ENCODE data around the gene SPNS3. TPM values are rescaled to one million over a fixed set of nuclear protein-coding genes. Genes with fewer than 3 reads are reported as not detected.

SPNS3 gene
- total RNA-seq, 1 donor from 2014 or later = not detected

GRCh38 chr17:4514779-4515178 lies 81.0 kb downstream of the SPNS3 start:
- no peaks in the 10 kb centered on the region for H3K36me3 ChIP-seq (ENCODE audit: control insufficient read depth, insufficient read depth, low read length)
- no peak for TF ChIP-seq CTCF (IDR thresholded peaks at IDR 0.05; ENCODE audit: insufficient read depth, low read length, severe bottlenecking)
- FAIRE-seq (no peak), DNase-seq (ENCODE audit: low read depth) (no peak)
- peaks cover 2% of the 10 kb centered on the region for H3K27me3 ChIP-seq (ENCODE audit: control insufficient read depth, insufficient read depth, low read length)
- no peak overlapping the region for H3K4me3 ChIP-seq (ENCODE audit: low read depth, low read length)

- H3K4me3 ChIP-seq (ENCODE audit: low read depth, low read length) = no peak overlapping the region
- FAIRE-seq (no peak), DNase-seq (ENCODE audit: low read depth) (no peak)
- H3K27me3 ChIP-seq (ENCODE audit: control insufficient read depth, insufficient read depth, low read length) = no peaks in the 10 kb centered on the region
- TF ChIP-seq CTCF (IDR thresholded peaks at IDR 0.05; ENCODE audit: insufficient read depth, low read length, severe bottlenecking) = no peak
- no peaks in the 10 kb centered on the region for H3K36me3 ChIP-seq (ENCODE audit: control insufficient read depth, insufficient read depth, low read length)
Observed at GRCh38 chr17:4515501-4515900, 81.8 kb downstream of the SPNS3 start.

- no peak for TF ChIP-seq CTCF (IDR thresholded peaks at IDR 0.05; ENCODE audit: insufficient read depth, low read length, severe bottlenecking)
- FAIRE-seq (no peak), DNase-seq (ENCODE audit: low read depth) (no peak)
Observed at GRCh38 chr17:4516735-4517134, 83.0 kb downstream of the SPNS3 start.

GRCh38 chr17:4518901-4519300 lies 85.2 kb downstream of the SPNS3 start:
- DNase-seq (ENCODE audit: low read depth) = no peak
- no peak for FAIRE-seq
- Histone ChIP-seq H3K4me3 (ENCODE audit: low read depth, low read length) (no peak overlapping the region), H3K36me3 (ENCODE audit: control insufficient read depth, insufficient read depth, low read length) (no peaks in the 10 kb centered on the region), H3K27me3 (ENCODE audit: control insufficient read depth, insufficient read depth, low read length) (no peaks in the 10 kb centered on the region)
- TF ChIP-seq CTCF (IDR thresholded peaks at IDR 0.05; ENCODE audit: insufficient read depth, low read length, severe bottlenecking) = no peak

More at GRCh38 chr17:4516735-4517134, 83.0 kb downstream of the SPNS3 start:
- no peaks in the 10 kb centered on the region for H3K36me3 ChIP-seq (ENCODE audit: control insufficient read depth, insufficient read depth, low read length)
- H3K4me3 ChIP-seq (ENCODE audit: low read depth, low read length) = no peak overlapping the region
- no peaks in the 10 kb centered on the region for H3K27me3 ChIP-seq (ENCODE audit: control insufficient read depth, insufficient read depth, low read length)

- Histone ChIP-seq H3K36me3 (ENCODE audit: control insufficient read depth, insufficient read depth, low read length) (no peaks in the 10 kb centered on the region), H3K27me3 (ENCODE audit: control insufficient read depth, insufficient read depth, low read length) (no peaks in the 10 kb centered on the region), H3K4me3 (ENCODE audit: low read depth, low read length) (no peak overlapping the region)
- no peak for TF ChIP-seq CTCF (IDR thresholded peaks at IDR 0.05; ENCODE audit: insufficient read depth, low read length, severe bottlenecking)
- DNase-seq (ENCODE audit: low read depth) = no peak
- no peak for FAIRE-seq
Observed at GRCh38 chr17:4519361-4519788, 85.6 kb downstream of the SPNS3 start.

All from bronchial epithelial cell (primary cell).